DOHH2 (cell line): ENCODE data around the gene NUP210L.

Source experiments
- EZH2phosphoT487 ChIP-seq: fragments of 200-600 bp; sonication (generic); IDR thresholded peaks from 2 replicates; pipeline ENCODE4 v1.6.1; 2017; ENCODE audit warnings: borderline replicate concordance, mild to moderate bottlenecking, antibody characterized with exemption, low read length, moderate library complexity, mixed read lengths
- TF ChIP-seq, protein P1 (sequence below): fragments of 200-600 bp; sonication (generic); IDR thresholded peaks from one replicate; pipeline ENCODE4 v1.5.1; 2014; ENCODE audit warnings: antibody characterized with exemption, mild to moderate bottlenecking, low read depth, low read length; ENCODE audit not compliant: poor library complexity, severe bottlenecking

DNA sequence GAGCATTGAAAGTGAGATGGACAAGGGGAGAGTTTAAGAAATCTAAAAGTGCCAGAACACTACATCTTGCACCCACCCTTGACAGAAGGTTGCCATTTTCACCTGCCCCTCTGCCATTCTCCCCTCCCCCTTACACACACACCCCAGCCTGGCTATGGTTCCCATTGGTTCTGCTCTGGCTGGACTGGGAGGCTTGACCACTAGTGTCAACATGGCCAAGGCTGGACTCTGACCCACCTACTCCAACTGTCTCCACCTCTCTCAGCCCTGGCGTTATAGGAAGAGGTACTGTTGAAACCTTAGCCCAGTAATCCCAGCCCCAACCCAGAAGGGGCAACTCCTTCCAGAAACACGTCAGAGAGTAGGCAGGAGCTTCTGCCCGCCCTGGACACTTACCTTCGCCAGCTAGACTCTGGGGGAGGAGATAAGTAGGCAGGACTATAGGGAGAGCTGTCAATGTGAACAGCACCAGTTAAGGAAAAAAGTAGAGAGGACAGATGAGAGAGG, 201.0 kb downstream of the NUP210L start:
- TF ChIP-seq, protein P1, sequence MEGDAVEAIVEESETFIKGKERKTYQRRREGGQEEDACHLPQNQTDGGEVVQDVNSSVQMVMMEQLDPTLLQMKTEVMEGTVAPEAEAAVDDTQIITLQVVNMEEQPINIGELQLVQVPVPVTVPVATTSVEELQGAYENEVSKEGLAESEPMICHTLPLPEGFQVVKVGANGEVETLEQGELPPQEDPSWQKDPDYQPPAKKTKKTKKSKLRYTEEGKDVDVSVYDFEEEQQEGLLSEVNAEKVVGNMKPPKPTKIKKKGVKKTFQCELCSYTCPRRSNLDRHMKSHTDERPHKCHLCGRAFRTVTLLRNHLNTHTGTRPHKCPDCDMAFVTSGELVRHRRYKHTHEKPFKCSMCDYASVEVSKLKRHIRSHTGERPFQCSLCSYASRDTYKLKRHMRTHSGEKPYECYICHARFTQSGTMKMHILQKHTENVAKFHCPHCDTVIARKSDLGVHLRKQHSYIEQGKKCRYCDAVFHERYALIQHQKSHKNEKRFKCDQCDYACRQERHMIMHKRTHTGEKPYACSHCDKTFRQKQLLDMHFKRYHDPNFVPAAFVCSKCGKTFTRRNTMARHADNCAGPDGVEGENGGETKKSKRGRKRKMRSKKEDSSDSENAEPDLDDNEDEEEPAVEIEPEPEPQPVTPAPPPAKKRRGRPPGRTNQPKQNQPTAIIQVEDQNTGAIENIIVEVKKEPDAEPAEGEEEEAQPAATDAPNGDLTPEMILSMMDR = no peak
- no peak for TF ChIP-seq EZH2phosphoT487
